Globus pallidus (tissue), 1 donor: ENCODE data around the gene CA6.
"Not testable (repeated sequence)": the region's sequence is repeated elsewhere in the genome, so short reads cannot be mapped to it uniquely, and the experiment has no call there.

Experiments
- DNase-seq: peaks from one replicate; pipeline ENCODE4 v3.0.0-alpha.2; 2015; ENCODE audit warnings: low spot score

The CA6 gene

GRCh38 chr1:9004700-9005394 lies 59.2 kb downstream of the CA6 start:
- DNase-seq = peak; percentile 63

- no peak for DNase-seq
Measured at GRCh38 chr1:9005395-9005708, 59.7 kb downstream of the CA6 start.

GRCh38 chr1:9006956-9007615 lies 61.4 kb downstream of the CA6 start:
- DNase-seq = no peak

- DNase-seq = no peak
Measured at GRCh38 chr1:9008236-9008635, 62.6 kb downstream of the CA6 start.

- no peak for DNase-seq
Measured at GRCh38 chr1:9009438-9010370, 64.0 kb downstream of the CA6 start.

- no peak for DNase-seq
Measured at GRCh38 chr1:9010781-9011323, 65.2 kb downstream of the CA6 start.

- DNase-seq = no peak
Measured at GRCh38 chr1:9013819-9014218, 68.2 kb downstream of the CA6 start.

GRCh38 chr1:9014475-9015375 lies 69.1 kb downstream of the CA6 start:
- no peak for DNase-seq

GRCh38 chr1:9016455-9016854 lies 70.8 kb downstream of the CA6 start:
- DNase-seq = no peak

- no peak for DNase-seq
Measured at GRCh38 chr1:9018333-9018732, 72.7 kb downstream of the CA6 start.

- no peak for DNase-seq
Measured at GRCh38 chr1:9019896-9020295, 74.2 kb downstream of the CA6 start.

- DNase-seq = no peak
Measured at GRCh38 chr1:9020305-9020704, 74.6 kb downstream of the CA6 start.

GRCh38 chr1:9022026-9022738 lies 76.5 kb downstream of the CA6 start:
- not testable (repeated sequence) for DNase-seq

GRCh38 chr1:9022773-9023172 lies 77.1 kb downstream of the CA6 start:
- DNase-seq = no peak
